Stimulated activated CD8-positive, alpha-beta memory T cell treated with anti-CD3 and anti-CD28 coated beads, Interleukin-12 subunit alpha, Interleukin-12 subunit beta, amount 100 ng/mL, for 24 hours (primary cell): ENCODE data around the gene FANCE.
"Not testable (repeated sequence)": the region's sequence is repeated elsewhere in the genome, so short reads cannot be mapped to it uniquely, and the experiment has no call there.

Source experiments
- DNase-seq: peaks from one replicate; pipeline ENCODE4 v3.0.0-alpha.2; 2020; ENCODE audit errors: extremely low read depth

Gene FANCE

GRCh38 chr6:35432291-35432690 lies 19.8 kb upstream of the FANCE start:
- DNase-seq, result no peak

GRCh38 chr6:35432702-35433101 lies 19.4 kb upstream of the FANCE start:
- DNase-seq, result not testable (repeated sequence)

- no peak for DNase-seq
Observed at GRCh38 chr6:35435074-35435837, 16.9 kb upstream of the FANCE start.

GRCh38 chr6:35436071-35436857 lies 15.9 kb upstream of the FANCE start:
- DNase-seq, result no peak

- not testable (repeated sequence) for DNase-seq
Observed at GRCh38 chr6:35438378-35439065, 13.6 kb upstream of the FANCE start.

- DNase-seq, result no peak
Observed at GRCh38 chr6:35439308-35439707, 12.8 kb upstream of the FANCE start.

- no peak for DNase-seq
Observed at GRCh38 chr6:35441205-35441604, 10.9 kb upstream of the FANCE start.

- no peak for DNase-seq
Observed at GRCh38 chr6:35441642-35442041, 10.5 kb upstream of the FANCE start.

GRCh38 chr6:35442693-35443092 lies 9.4 kb upstream of the FANCE start:
- DNase-seq, result no peak

- DNase-seq, result no peak
Observed at GRCh38 chr6:35443341-35444030, 8.7 kb upstream of the FANCE start.

GRCh38 chr6:35445691-35446090 lies 6.4 kb upstream of the FANCE start:
- no peak for DNase-seq

- no peak for DNase-seq
Observed at GRCh38 chr6:35448191-35448590, 3.9 kb upstream of the FANCE start.

GRCh38 chr6:35449287-35449881 lies 2.8 kb upstream of the FANCE start:
- no peak for DNase-seq

GRCh38 chr6:35451354-35452182 lies 570 bp upstream of the FANCE start:
- DNase-seq, result no peak

- DNase-seq, result no peak
Observed at GRCh38 chr6:35453236-35453635, 1.1 kb downstream of the FANCE start.

GRCh38 chr6:35454391-35455110 lies 2.4 kb downstream of the FANCE start:
- no peak for DNase-seq

GRCh38 chr6:35457907-35458306 lies 5.8 kb downstream of the FANCE start:
- DNase-seq, result no peak

GRCh38 chr6:35461270-35461669 lies 9.1 kb downstream of the FANCE start:
- no peak for DNase-seq

- DNase-seq, result no peak
Observed at GRCh38 chr6:35463292-35463691, 11.2 kb downstream of the FANCE start.

- DNase-seq, result no peak
Observed at GRCh38 chr6:35465646-35466045, 13.5 kb downstream of the FANCE start.
